Astrocyte (in vitro differentiated cells and primary cell): ENCODE measurements around the gene IFITM5.

ENCODE experiments used
- CTCF ChIP-seq: IDR thresholded peaks from 2 replicates; pipeline ENCODE4 v1.5.1; 2011; ENCODE audit warnings: low read depth, mild to moderate bottlenecking, inconsistent platforms, low read length, moderate library complexity; ENCODE audit not compliant: insufficient read depth
- EZH2 ChIP-seq: IDR thresholded peaks from 2 replicates; pipeline ENCODE4 v1.6.1; 2012; ENCODE audit warnings: mild to moderate bottlenecking, low read length, inconsistent platforms; ENCODE audit not compliant: insufficient read depth

DNA sequence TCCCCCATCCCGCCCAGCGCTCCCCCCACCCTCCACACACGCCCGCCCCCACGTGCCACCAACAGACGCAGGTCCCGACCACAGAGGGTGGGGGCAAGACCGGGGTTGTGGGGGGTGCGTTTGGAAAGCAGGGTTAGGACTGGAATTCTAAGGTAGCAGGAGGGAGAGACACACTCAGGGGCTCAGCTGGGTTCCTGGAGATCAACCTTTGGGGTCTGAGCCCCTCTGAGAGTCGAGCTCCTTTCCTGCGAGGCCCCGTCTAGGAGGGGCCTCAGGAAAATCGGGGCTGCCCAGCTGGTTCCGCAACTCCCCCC lies 10.0 kb downstream of the IFITM5 start:
- TF ChIP-seq CTCF (no peak), EZH2 (no peak)
